H1 (cell line): ENCODE measurements around the gene BABAM2. TPM values are rescaled to one million over a fixed set of nuclear protein-coding genes. Genes with fewer than 3 reads are reported as not detected.

Experiments
- CBX8 ChIP-seq: fragments of 300-800, 300-1000 bp; sonication (generic); IDR thresholded peaks from 2 replicates; pipeline ENCODE4 v1.7.1; 2016; ENCODE audit warnings: low read depth, low read length, borderline replicate concordance
- CHD7 ChIP-seq: fragments of 300-600 bp; sonication (generic); IDR thresholded peaks from 2 replicates; pipeline ENCODE4 v1.7.1; 2012; ENCODE audit warnings: low read length, moderate library complexity, mild to moderate bottlenecking, inconsistent platforms; ENCODE audit not compliant: insufficient replicate concordance
- RAD21 ChIP-seq, 2 experiments: IDR thresholded peaks in 1 of 2; conservative IDR thresholded peaks in 1 of 2; 2 replicates each; pipeline ENCODE4 v1.6.1; 2011; ENCODE audit warnings: low read depth in 2 of 2, low read length in 2 of 2, improper control_type of control experiment in 1 of 2, inconsistent platforms in 1 of 2, mild to moderate bottlenecking in 1 of 2, moderate library complexity in 1 of 2
- SP4 ChIP-seq: IDR thresholded peaks from 2 replicates; pipeline ENCODE4 v1.6.1; 2012; ENCODE audit warnings: low read length, inconsistent platforms
- polyA plus RNA-seq, 7 experiments: library from polyadenylated mRNA; depleted of rRNA in 3 of 7; stranded (reverse) in 5 of 7; unstranded in 2 of 7; fragments of >200 nt in 5 of 7; fragments of 200-250 nt in 2 of 7; gene quantifications; 1 replicate in 5 of 7; 2 replicates in 1 of 7; 4 replicates in 1 of 7; pipeline versions ENCODE4 v1.2.1 to v1.2.3, GENCODE V29; 2011 to 2013; ENCODE audit warnings: missing spikeins in 2 of 7, mixed read lengths in 2 of 7
- total RNA-seq: library from RNA; stranded (reverse); fragmentation: NEBNext Ultra II Directional; extraction: Animal tissue kit (Norgen Biotek cat#: 25700); gene quantifications from 2 replicates; pipeline ENCODE4 v1.2.1, GENCODE V29; 2021

Gene BABAM2
- total and polyA plus RNA-seq, 2 of the 8 experiments (the other 6 are each of a cell fraction or from before 2014, with no cell fraction given) = 15.8 to 20.9 TPM

GRCh38 chr2:27935026-27935425 is 44.5 kb downstream of the BABAM2 start (continued):
- TF ChIP-seq CHD7 (no peak), RAD21 (IDR thresholded peaks at IDR 0.05 in 1 of 2, conservative IDR thresholded peaks at IDR 0.05 in 1 of 2; ENCODE audit: low read depth in 2 of 2, low read length in 2 of 2) (no peak), SP4 (no peak), CBX8 (no peak)
- TF ChIP-seq, all 59 proteins: peak for 0
